Measurements from ENCODE around the gene TNFRSF1B. TPM values are rescaled to one million over a fixed set of nuclear protein-coding genes. Genes with fewer than 3 reads are reported as not detected.

The TNFRSF1B gene
- total and polyA plus RNA-seq, 9 of the 15 experiments (the other 6 are each of a cell fraction or from before 2014, with no cell fraction given), result 8.8 to 91.3 (median 36.0) TPM

DNA sequence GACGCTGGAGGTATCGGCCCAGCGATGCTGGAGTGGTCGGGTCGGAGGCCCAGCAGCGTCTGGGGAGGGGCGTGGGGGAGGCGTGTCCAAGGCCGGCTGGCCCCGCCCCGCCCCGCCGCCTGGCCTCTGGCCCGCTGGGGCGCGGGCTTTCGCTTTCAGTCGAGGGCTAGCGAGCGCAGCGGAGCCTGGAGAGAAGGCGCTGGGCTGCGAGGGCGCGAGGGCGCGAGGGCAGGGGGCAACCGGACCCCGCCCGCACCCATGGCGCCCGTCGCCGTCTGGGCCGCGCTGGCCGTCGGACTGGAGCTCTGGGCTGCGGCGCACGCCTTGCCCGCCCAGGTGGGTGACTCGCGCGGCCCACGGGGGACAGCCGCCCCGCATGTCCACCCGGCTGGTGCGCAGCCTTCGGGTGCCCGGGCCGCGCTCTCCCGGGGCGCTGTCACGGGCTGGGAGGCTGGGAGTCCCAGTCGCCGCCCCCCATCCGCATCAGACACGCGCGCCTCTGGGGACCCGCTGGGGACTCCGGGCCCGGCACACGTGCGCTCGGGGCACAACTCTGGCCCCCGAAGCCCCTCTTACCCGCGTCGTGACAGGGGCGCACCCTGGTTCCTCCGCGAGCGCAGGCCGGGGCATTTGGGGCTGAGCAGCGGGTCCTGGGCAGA lies at the start of gene TNFRSF1B (continued):
- TF ChIP-seq, protein P1, sequence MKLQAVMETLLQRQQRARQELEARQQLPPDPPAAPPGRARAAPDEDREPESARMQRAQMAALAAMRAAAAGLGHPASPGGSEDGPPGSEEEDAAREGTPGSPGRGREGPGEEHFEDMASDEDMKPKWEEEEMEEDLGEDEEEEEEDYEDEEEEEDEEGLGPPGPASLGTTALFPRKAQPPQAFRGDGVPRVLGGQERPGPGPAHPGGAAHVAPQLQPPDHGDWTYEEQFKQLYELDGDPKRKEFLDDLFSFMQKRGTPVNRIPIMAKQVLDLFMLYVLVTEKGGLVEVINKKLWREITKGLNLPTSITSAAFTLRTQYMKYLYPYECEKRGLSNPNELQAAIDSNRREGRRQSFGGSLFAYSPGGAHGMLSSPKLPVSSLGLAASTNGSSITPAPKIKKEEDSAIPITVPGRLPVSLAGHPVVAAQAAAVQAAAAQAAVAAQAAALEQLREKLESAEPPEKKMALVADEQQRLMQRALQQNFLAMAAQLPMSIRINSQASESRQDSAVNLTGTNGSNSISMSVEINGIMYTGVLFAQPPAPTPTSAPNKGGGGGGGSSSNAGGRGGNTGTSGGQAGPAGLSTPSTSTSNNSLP (IDR thresholded peaks at IDR 0.05; ENCODE audit: borderline replicate concordance, low read depth, low read length), result no peak
- TF ChIP-seq, protein P2, sequence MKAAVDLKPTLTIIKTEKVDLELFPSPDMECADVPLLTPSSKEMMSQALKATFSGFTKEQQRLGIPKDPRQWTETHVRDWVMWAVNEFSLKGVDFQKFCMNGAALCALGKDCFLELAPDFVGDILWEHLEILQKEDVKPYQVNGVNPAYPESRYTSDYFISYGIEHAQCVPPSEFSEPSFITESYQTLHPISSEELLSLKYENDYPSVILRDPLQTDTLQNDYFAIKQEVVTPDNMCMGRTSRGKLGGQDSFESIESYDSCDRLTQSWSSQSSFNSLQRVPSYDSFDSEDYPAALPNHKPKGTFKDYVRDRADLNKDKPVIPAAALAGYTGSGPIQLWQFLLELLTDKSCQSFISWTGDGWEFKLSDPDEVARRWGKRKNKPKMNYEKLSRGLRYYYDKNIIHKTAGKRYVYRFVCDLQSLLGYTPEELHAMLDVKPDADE (conservative IDR thresholded peaks at IDR 0.05; ENCODE audit: control insufficient read depth, low read depth, low read length), result peak; percentile 83
- TF ChIP-seq, protein P3, sequence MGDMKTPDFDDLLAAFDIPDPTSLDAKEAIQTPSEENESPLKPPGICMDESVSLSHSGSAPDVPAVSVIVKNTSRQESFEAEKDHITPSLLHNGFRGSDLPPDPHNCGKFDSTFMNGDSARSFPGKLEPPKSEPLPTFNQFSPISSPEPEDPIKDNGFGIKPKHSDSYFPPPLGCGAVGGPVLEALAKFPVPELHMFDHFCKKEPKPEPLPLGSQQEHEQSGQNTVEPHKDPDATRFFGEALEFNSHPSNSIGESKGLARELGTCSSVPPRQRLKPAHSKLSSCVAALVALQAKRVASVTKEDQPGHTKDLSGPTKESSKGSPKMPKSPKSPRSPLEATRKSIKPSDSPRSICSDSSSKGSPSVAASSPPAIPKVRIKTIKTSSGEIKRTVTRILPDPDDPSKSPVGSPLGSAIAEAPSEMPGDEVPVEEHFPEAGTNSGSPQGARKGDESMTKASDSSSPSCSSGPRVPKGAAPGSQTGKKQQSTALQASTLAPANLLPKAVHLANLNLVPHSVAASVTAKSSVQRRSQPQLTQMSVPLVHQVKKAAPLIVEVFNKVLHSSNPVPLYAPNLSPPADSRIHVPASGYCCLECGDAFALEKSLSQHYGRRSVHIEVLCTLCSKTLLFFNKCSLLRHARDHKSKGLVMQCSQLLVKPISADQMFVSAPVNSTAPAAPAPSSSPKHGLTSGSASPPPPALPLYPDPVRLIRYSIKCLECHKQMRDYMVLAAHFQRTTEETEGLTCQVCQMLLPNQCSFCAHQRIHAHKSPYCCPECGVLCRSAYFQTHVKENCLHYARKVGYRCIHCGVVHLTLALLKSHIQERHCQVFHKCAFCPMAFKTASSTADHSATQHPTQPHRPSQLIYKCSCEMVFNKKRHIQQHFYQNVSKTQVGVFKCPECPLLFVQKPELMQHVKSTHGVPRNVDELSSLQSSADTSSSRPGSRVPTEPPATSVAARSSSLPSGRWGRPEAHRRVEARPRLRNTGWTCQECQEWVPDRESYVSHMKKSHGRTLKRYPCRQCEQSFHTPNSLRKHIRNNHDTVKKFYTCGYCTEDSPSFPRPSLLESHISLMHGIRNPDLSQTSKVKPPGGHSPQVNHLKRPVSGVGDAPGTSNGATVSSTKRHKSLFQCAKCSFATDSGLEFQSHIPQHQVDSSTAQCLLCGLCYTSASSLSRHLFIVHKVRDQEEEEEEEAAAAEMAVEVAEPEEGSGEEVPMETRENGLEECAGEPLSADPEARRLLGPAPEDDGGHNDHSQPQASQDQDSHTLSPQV (IDR thresholded peaks at IDR 0.05), result peak; percentile 94
- 0 out of 2 replicates have a peak, but pooled peaks have one; percentile 49 for TF ChIP-seq ZNF224 (CRISPR knock-in tag; IDR thresholded peaks at IDR 0.05)
- TF ChIP-seq PML (IDR thresholded peaks at IDR 0.05; ENCODE audit: low read length), result peak; percentile 34; the same call in 1 of the 2 replicates
- no peak for TF ChIP-seq ZNF764 (CRISPR knock-in tag; IDR thresholded peaks at IDR 0.05; ENCODE audit: low read depth)
- peak; percentile 51; the same call in 1 of the 2 replicates for TF ChIP-seq SP1 (CRISPR knock-in tag; IDR thresholded peaks at IDR 0.05)
- TF ChIP-seq, protein P4, sequence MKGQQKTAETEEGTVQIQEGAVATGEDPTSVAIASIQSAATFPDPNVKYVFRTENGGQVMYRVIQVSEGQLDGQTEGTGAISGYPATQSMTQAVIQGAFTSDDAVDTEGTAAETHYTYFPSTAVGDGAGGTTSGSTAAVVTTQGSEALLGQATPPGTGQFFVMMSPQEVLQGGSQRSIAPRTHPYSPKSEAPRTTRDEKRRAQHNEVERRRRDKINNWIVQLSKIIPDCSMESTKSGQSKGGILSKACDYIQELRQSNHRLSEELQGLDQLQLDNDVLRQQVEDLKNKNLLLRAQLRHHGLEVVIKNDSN (CRISPR knock-in tag; IDR thresholded peaks at IDR 0.05), result 0 out of 2 replicates have a peak, but pooled peaks have one; percentile 15
- TF ChIP-seq, protein P5, sequence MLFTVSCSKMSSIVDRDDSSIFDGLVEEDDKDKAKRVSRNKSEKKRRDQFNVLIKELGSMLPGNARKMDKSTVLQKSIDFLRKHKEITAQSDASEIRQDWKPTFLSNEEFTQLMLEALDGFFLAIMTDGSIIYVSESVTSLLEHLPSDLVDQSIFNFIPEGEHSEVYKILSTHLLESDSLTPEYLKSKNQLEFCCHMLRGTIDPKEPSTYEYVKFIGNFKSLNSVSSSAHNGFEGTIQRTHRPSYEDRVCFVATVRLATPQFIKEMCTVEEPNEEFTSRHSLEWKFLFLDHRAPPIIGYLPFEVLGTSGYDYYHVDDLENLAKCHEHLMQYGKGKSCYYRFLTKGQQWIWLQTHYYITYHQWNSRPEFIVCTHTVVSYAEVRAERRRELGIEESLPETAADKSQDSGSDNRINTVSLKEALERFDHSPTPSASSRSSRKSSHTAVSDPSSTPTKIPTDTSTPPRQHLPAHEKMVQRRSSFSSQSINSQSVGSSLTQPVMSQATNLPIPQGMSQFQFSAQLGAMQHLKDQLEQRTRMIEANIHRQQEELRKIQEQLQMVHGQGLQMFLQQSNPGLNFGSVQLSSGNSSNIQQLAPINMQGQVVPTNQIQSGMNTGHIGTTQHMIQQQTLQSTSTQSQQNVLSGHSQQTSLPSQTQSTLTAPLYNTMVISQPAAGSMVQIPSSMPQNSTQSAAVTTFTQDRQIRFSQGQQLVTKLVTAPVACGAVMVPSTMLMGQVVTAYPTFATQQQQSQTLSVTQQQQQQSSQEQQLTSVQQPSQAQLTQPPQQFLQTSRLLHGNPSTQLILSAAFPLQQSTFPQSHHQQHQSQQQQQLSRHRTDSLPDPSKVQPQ (CRISPR knock-in tag; IDR thresholded peaks at IDR 0.05; ENCODE audit: borderline replicate concordance), result no peak
- peak; percentile 94 for TF ChIP-seq SAP30 (IDR thresholded peaks at IDR 0.05; ENCODE audit: borderline replicate concordance, insufficient read depth, low read depth, low read length, poor library complexity, severe bottlenecking)
- TF ChIP-seq, protein P6, sequence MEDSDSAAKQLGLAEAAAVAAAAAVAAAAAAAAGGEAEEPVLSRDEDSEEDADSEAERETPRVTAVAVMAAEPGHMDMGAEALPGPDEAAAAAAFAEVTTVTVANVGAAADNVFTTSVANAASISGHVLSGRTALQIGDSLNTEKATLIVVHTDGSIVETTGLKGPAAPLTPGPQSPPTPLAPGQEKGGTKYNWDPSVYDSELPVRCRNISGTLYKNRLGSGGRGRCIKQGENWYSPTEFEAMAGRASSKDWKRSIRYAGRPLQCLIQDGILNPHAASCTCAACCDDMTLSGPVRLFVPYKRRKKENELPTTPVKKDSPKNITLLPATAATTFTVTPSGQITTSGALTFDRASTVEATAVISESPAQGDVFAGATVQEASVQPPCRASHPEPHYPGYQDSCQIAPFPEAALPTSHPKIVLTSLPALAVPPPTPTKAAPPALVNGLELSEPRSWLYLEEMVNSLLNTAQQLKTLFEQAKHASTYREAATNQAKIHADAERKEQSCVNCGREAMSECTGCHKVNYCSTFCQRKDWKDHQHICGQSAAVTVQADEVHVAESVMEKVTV (CRISPR knock-in tag; IDR thresholded peaks at IDR 0.05), result no peak
- 0 out of 2 replicates have a peak, but pooled peaks have one; percentile 39 for TF ChIP-seq DMBX1 (CRISPR knock-in tag; IDR thresholded peaks at IDR 0.05; ENCODE audit: borderline replicate concordance)
